Activated CD8-positive, alpha-beta memory T cell treated with anti-CD3 and anti-CD28 coated beads, Interleukin-2, amount 50 U/mL, for 24 hours (primary cell): ENCODE results near the gene KIFC1.

Experiments used
- DNase-seq: peaks from one replicate; pipeline ENCODE4 v3.0.0-alpha.2; 2020; ENCODE audit errors: extremely low read depth

Gene KIFC1

GRCh38 chr6:33410711-33411631, 19.3 kb downstream of the KIFC1 start, which contains the start of gene PHF1:
PHF1 (plus strand) TSS chr6:33411014; CDS start chr6:33412264, 1,250 bp downstream.
- DNase-seq, result peak; percentile 25

DNA sequence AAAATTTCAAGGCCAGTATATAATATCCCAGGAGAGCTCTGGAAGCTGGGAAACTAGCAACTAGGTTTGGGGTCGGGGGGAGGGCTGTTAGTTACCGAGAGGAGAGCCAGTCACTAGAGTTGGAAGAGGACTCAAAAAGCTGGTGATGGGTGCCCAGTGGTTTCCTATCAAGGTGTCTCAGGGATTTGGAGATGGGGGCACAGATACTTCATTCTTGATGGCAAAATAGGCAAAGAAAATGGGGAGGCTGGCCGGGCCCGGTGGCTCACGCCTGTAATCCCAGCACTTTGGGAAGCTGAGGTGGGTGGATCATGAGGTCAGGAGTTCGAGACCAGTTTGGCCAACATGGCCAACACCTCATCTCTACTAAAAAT, 20.0 kb downstream of the KIFC1 start:
- DNase-seq, result no peak

DNA sequence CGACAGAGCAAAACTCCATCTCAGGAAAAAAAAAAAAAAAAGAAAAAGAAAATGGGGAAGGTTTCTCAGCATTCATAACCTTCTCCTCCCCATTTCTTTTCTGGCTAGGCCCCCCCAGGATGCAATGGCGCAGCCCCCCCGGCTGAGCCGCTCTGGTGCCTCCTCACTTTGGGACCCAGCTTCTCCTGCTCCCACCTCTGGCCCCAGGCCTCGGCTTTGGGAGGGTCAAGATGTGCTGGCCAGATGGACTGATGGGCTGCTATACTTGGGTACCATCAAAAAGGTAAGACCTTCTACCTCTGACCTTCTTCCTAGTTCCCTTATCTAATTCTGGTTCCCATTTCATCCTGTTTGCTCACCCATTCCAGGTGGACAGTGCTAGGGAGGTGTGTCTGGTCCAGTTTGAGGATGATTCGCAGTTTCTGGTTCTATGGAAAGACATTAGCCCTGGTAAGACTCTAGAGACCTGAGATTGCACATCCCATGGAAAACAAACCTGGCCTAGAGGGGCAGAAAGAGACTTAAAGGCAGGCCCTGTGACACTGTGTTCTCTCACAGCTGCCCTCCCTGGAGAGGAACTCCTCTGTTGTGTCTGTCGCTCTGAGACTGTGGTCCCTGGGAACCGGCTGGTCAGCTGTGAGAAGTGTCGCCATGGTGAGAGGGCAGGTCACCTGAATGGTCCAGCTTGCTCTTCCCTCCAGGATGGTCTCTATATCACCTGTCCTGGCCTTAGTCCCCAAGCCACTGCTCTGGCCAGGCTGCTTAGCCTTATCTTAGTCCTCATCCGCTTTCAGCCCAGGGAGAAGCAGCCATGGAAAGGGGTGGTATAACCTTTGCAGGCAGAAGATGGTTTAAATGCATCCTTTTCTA, 20.8 kb downstream of the KIFC1 start:
- no peak for DNase-seq

- DNase-seq, result no peak
Measured at GRCh38 chr6:33413241-33414120, 21.9 kb downstream of the KIFC1 start.

DNA sequence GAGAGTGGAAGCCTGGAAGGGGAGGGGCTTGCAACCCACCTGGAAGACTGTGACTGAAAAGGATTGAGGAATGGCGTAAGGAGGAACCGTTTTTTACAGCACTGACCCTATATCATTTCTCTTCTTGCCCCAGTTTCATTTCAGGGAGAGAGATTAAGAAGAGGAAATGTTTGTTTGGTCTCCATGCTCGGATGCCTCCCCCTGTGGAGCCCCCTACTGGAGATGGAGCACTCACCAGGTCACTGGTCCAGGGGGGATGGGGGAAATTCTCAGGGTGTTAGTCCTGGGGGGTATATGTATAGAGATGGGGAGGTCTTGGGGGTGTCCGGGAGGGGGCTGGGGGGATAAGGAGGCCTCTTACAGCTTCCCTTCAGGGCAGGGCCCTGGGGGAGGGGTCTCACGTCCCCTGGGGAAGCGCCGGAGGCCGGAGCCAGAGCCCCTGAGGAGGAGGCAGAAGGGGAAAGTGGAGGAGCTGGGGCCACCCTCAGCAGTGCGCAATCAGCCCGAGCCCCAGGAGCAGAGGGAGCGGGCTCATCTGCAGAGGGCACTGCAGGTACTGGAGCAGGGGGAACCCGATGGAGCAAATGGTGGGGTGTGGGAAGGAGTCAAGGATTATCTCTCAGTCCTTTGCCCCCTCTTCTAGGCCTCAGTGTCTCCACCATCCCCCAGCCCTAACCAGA, 23.1 kb downstream of the KIFC1 start:
- no peak for DNase-seq

DNA sequence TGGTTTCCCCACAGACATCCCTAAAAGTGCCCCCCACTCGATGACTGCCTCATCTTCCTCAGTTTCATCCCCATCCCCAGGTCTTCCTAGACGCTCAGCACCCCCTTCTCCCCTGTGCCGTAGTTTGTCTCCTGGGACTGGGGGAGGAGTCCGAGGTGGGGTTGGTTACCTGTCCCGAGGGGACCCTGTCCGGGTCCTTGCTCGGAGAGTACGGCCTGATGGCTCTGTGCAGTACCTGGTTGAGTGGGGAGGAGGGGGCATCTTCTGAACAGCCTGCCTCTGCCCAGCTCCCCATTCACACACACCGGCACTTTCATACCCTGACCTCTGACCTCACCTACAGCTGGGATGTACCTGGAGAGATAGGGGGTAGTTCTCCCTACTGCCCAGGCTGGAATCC, 24.2 kb downstream of the KIFC1 start:
- DNase-seq, result no peak

DNA sequence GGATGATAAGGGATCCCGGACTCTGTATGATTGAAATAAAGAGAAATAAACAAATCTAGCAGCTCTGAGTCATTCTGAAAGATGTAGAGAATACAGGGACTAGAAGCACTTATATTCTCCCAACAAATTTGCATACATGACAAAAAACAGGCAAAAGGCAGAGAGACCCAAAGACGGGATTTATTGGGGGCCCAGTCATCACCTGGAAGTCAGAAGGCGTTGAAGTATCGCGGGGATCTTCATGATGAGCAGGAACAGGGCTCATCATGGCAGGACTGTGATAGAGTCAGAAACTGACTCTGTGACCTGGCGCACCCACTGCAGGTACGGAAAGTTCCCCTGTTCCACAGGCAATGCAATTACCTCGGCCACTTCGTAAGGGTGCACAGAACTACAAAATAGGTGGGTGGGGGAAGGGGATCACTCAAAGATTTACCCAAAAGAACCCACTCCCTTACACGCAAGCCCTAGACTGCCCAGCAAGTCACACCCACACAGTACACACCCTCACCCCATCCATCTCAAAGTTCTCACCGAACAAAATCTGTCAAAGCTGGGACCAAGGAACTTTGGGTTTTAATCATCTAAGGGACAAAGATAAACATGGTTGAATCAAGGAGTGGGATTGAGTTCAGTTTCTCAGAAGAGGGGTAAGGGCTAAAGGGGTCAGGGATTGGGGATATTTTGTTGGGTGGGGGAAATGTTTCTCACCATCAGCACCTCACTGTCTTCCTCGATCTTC, 24.9 kb downstream of the KIFC1 start:
- no peak for DNase-seq

DNA sequence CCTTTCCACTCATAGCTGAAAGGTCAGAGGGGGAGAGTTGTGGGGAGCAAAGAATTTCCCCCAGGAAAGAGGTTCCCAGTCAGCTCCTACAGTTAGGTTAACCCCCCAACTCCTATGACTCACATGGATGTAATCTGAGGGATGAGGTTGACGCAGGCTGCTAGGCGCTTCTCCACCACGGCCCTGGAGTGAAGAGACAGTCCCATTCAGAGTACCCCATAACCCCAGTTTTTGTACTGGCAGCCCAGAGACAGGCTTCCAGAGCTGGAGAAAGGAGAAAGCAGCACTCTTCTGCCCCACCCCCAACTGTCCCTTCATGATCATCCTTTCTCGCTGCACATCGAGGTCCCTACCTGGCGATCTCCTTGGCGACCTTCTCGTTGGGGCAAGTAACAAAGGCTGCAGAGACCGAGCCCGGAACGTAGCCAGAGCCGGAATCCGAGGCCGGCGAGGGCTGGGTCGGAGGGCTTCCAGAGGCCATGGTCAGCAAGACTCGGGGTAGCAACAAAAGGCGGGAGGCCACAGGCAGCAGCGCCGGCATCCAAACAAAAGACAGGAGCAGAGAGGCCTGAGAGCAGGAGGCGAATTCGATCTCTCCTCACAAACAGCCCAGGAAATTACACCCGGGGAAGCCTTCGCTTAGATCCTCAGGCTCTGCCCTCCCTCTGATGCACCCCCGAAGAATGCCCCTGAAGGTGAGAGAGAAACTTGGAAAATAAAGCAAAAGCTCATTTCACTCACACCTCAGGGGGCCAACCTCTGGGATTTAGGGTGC, 25.7 kb downstream of the KIFC1 start:
- DNase-seq, result no peak

- DNase-seq, result peak; percentile 96
Measured at GRCh38 chr6:33417903-33418689, 26.5 kb downstream of the KIFC1 start, which contains the start of gene CUTA. CUTA (minus strand) TSS chr6:33418107; CDS start chr6:33418000, 107 bp downstream.

DNA sequence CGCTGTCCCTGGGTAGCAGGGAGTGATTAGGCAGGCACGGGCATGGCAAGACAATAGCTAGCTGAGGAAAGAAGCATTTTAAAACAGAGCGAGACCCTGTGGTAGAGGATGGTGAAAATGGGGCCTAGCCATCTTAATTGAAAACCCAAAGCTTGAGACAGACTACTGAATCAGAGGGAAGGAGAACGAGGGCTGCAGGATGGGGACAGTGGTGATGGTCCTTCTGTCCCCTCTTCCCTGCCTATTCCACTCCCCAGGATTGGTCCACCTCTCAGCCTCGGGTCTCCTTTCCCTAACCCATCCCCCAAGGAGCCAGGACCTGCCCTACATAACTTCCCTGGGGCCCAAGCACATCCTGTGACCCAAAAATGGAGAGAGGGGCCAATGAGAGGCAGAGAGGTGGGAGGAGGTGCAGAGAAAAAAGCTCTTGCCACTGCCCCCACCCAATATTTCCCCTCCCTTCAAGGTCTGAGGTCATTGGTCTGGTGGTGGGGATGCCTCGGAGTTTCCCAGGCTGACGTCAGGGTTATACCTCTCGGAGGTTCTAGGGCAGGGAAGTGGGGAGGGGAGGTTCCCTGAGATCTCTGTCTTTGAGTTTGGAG, 27.2 kb downstream of the KIFC1 start:
- DNase-seq, result no peak

GRCh38 chr6:33419580-33420490, 28.2 kb downstream of the KIFC1 start, which contains the start of gene SYNGAP1:
SYNGAP1 (plus strand) TSS chr6:33420065; CDS start chr6:33420265, 200 bp downstream.
- no peak for DNase-seq

DNA sequence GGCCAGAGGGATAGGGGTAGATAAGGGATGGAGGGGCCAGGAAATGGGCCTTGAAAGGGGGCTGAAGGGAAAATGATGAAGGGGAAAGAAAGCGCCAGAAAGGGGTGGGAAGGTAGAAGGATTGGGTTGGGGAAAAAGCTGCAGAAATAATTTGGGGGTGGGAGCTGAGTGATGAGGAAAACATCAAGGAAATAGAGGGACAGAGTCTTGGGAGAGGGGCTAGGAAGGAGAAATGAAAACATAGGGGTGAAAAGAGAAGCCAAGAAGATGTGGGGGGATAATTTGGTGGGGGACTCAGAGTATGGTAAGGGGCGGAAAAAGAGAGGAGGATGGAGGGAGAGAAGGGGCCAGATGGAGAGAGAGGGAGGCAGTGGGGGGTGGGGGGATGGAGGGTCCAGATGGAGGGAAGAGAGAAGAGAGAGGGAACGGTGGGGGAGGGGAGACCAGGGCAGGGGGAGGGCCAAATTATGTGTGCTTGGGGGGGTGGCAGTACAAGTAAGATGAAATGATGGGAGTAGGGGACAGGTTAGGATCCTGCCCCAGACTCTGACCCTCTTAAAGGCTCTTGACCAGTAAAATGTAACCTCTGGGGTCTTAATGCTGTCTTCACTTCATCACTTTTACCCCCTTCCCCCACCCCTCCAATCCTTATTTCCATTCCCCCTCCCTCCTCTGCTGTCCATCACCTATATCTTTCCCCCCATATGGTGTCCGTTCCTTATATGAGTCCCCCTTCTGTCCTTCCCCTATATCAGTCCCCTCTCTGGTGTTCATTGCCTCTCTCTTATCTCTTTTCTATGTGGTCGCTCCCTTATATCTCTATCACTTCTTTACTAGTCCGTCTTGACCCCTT, 29.1 kb downstream of the KIFC1 start:
- DNase-seq, result no peak

- no peak for DNase-seq
Measured at GRCh38 chr6:33421344-33421643, 29.7 kb downstream of the KIFC1 start.

DNA sequence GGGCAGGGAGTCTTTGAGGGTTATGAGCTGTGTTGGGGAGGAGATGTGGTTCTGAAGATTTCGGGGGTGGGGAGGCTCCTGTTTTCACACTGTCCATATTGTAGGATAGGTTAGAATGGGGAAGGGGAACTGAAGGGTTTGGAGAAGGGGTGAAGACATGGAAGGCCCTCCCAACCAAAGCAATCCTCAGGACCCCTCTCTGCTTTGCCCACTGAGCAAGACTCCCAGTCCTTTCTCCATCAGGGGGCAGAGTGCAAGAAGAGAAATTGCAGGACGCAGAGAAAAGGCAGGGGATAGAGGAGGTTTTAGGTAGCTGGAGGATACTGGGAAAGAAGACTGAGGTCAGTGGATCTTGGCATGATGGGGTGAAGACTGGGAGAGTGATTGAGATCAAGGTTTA, 32.2 kb downstream of the KIFC1 start:
- DNase-seq, result no peak

DNA sequence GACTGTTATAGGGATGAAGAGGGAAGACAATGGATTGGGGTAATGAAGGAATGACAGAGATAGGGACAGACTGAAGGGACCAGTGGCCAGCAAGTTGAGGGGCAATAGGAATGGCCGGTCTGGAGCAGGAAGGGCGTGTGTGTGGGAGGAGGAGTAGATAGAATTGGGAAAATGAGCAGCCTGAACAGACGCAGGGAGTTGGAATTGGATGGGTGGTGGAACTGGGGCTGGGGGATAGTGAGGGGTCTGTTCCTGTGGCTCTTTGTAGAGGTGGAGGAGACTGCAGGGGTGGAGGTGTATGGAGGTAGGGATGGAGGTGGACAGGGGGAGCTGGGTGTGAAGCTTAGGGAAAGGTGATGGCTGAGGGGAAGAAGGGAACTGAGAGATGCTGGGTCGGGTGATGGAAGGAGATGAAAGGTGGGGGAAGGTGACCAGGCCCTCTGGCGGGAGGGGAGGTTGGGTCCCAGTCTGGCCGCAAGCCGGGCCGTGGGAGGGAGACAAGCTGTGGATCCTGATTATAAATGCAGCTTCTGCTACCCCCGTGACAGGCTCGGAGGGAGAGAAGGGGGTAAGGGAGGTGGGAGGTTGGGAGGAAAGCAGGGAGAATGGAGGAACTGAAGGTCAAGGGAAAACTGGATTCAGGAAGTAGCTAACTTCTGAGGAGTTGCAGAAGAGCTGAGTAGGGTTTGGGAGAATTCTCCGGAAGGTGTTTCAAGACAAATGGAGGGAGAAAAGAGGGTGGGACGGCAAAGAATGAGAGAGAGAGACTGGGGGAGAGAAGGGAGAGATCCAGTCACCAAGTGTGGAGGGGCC, 33.4 kb downstream of the KIFC1 start:
- no peak for DNase-seq
